WTC11 (cell line): Measurements from ENCODE around the gene CNTNAP5. TPM values are rescaled to one million over a fixed set of nuclear protein-coding genes. Genes with fewer than 3 reads are reported as not detected.

Source experiments
- ATAC-seq: fragments of 200-7000 bp; cut with Tn5 transposase; 2 replicates; pipeline ENCODE4 v1.10.0; 2021; ENCODE audit warnings: mild to moderate bottlenecking, moderate library complexity
- CTCF ChIA-PET: fragments of 300-600 bp; sonication (Branson Sonifier 250); formaldehyde crosslinking; loops from one replicate; lab custom pipeline; 2021; ENCODE audit warnings: antibody characterized with exemption; lab: Charles Lee
- POLR2A ChIA-PET: fragments of 350-600 bp; sonication (Branson Sonifier 250); formaldehyde crosslinking; loops from one replicate; lab custom pipeline; 2021; ENCODE audit warnings: antibody characterized with exemption; lab: Charles Lee
- DNase-seq: peaks from one replicate; pipeline ENCODE4 v3.0.0; 2021; ENCODE audit warnings: low spot score
- H3K27ac Mint-ChIP-seq: 2 replicates; pipeline ENCODE4 v1.8.0; 2021; ENCODE audit warnings: mixed read lengths
- H3K27me3 Mint-ChIP-seq: 2 replicates; pipeline ENCODE4 v1.8.0; 2021; ENCODE audit warnings: low read depth, mild to moderate bottlenecking, moderate library complexity, mixed read lengths
- H3K36me3 Mint-ChIP-seq: 2 replicates; pipeline ENCODE4 v1.8.0; 2021; ENCODE audit warnings: mixed read lengths
- H3K4me1 Mint-ChIP-seq: 2 replicates; pipeline ENCODE4 v1.8.0; 2022; ENCODE audit warnings: mixed read lengths
- H3K4me3 Mint-ChIP-seq: 2 replicates; pipeline ENCODE4 v1.8.0; 2021; ENCODE audit warnings: mild to moderate bottlenecking, moderate library complexity, mixed read lengths
- H3K9me3 Mint-ChIP-seq: 2 replicates; pipeline ENCODE4 v1.8.0; 2021; ENCODE audit warnings: mixed read lengths
- AFF4 ChIP-seq: sonication (generic); formaldehyde crosslinking; IDR thresholded peaks from 2 replicates; pipeline ENCODE4 v1.8.1; 2023; ENCODE audit warnings: mild to moderate bottlenecking, missing genetic modification reagents, borderline replicate concordance
- ATF2 ChIP-seq: sonication (generic); formaldehyde crosslinking; IDR thresholded peaks from 2 replicates; pipeline ENCODE4 v1.8.1; 2022; ENCODE audit warnings: low read depth, missing genetic modification reagents, borderline replicate concordance
- ATF6 ChIP-seq: sonication (generic); formaldehyde crosslinking; IDR thresholded peaks from 2 replicates; pipeline ENCODE4 v1.8.1; 2023; ENCODE audit warnings: mild to moderate bottlenecking, missing genetic modification reagents
- CREB1 ChIP-seq: sonication (generic); formaldehyde crosslinking; IDR thresholded peaks from 2 replicates; pipeline ENCODE4 v1.8.0; 2023; ENCODE audit warnings: mild to moderate bottlenecking, missing genetic modification reagents
- CREM ChIP-seq: sonication (generic); formaldehyde crosslinking; IDR thresholded peaks from 2 replicates; pipeline ENCODE4 v1.8.1; 2022; ENCODE audit warnings: mild to moderate bottlenecking, missing genetic modification reagents, moderate library complexity
- E2F4 ChIP-seq: sonication (generic); formaldehyde crosslinking; IDR thresholded peaks from 2 replicates; pipeline ENCODE4 v1.8.1; 2022; ENCODE audit warnings: low read depth, mild to moderate bottlenecking, moderate library complexity, missing genetic modification reagents, borderline replicate concordance
- EMX1 ChIP-seq: fragments of 250-450 bp; sonication (Bioruptor Pico); IDR thresholded peaks from 2 replicates; pipeline ENCODE4 v1.8.0; 2021; ENCODE audit warnings: mild to moderate bottlenecking
- ERG ChIP-seq: fragments of 250-450 bp; sonication (Bioruptor Pico); IDR thresholded peaks from 2 replicates; pipeline ENCODE4 v1.8.0; 2021; ENCODE audit warnings: mild to moderate bottlenecking
- GTF2I ChIP-seq: fragments of 250-450 bp; sonication (Bioruptor Pico); conservative IDR thresholded peaks from 2 replicates; pipeline ENCODE4 v1.4.0; 2021; ENCODE audit warnings: mild to moderate bottlenecking
- HMGXB4 ChIP-seq: sonication (generic); formaldehyde crosslinking; IDR thresholded peaks from 2 replicates; pipeline ENCODE4 v1.8.1; 2023; ENCODE audit warnings: mild to moderate bottlenecking, moderate library complexity, missing genetic modification reagents
- USF2 ChIP-seq: sonication (generic); formaldehyde crosslinking; IDR thresholded peaks from 2 replicates; pipeline ENCODE4 v1.8.1; 2023; ENCODE audit warnings: mild to moderate bottlenecking, missing genetic modification reagents, moderate library complexity
- ZNF317 ChIP-seq: sonication (generic); formaldehyde crosslinking; IDR thresholded peaks from 2 replicates; pipeline ENCODE4 v1.8.1; 2023; ENCODE audit warnings: low read depth, mild to moderate bottlenecking, moderate library complexity, missing genetic modification reagents, borderline replicate concordance
- ZNF396 ChIP-seq: fragments of 250-450 bp; sonication (Bioruptor Pico); IDR thresholded peaks from 2 replicates; pipeline ENCODE4 v1.8.0; 2021; ENCODE audit warnings: mild to moderate bottlenecking, moderate library complexity, borderline replicate concordance
- ZNF425 ChIP-seq: fragments of 250-450 bp; sonication (Bioruptor Pico); conservative IDR thresholded peaks from 2 replicates; pipeline ENCODE4 v1.9.0; 2021; ENCODE audit warnings: mild to moderate bottlenecking
- ZNF512 ChIP-seq: sonication (generic); formaldehyde crosslinking; IDR thresholded peaks from 2 replicates; pipeline ENCODE4 v1.8.1; 2022; ENCODE audit warnings: missing genetic modification reagents, borderline replicate concordance
- total RNA-seq: library from RNA; stranded (reverse); gene quantifications from 3 replicates; pipeline ENCODE4 v1.2.3, GENCODE V29; 2021

Gene CNTNAP5
- total RNA-seq, 1 experiment from 2014 or later = 0.22 TPM

GRCh38 chr2:124482044-124482443 lies 457.0 kb downstream of the CNTNAP5 start (continued):
- TF ChIP-seq ATF6 (CRISPR knock-in tag) (no peak), AFF4 (CRISPR knock-in tag) (no peak), ZNF317 (CRISPR knock-in tag) (no peak), ERG (CRISPR knock-in tag) (no peak), CREB1 (CRISPR knock-in tag) (no peak)

GRCh38 chr2:124482551-124482950 lies 457.5 kb downstream of the CNTNAP5 start:
- H3K36me3 Mint-ChIP-seq = peaks cover 5% of the 10 kb centered on the region; the same call in 1 of the 2 replicates
- ChIA-PET CTCF (no interaction called here), POLR2A (no interaction called here)
- H3K9me3 Mint-ChIP-seq = peaks cover 6% of the 10 kb centered on the region
- no peak overlapping the region for H3K4me3 Mint-ChIP-seq
- peaks cover 25% of the 10 kb centered on the region for H3K4me1 Mint-ChIP-seq
- DNase-seq (no peak), ATAC-seq (peak; percentile 60)
- no peak overlapping the region for H3K27ac Mint-ChIP-seq
- H3K27me3 Mint-ChIP-seq = no peaks in the 10 kb centered on the region
- TF ChIP-seq HMGXB4 (CRISPR knock-in tag) = no peak
- TF ChIP-seq E2F4 (CRISPR knock-in tag) = no peak
- TF ChIP-seq ZNF396 (CRISPR knock-in tag) = no peak
- TF ChIP-seq GTF2I (CRISPR knock-in tag) = no peak
- no peak for TF ChIP-seq ZNF425 (CRISPR knock-in tag)
- TF ChIP-seq CREM = no peak
- TF ChIP-seq ATF2 (CRISPR knock-in tag) = no peak
- TF ChIP-seq USF2 = no peak
- TF ChIP-seq EMX1 (CRISPR knock-in tag) = no peak
- TF ChIP-seq ZNF512 (CRISPR knock-in tag) = no peak
